Measurements from ENCODE around the gene VEGFD.

The VEGFD gene

GRCh38 chrX:15299941-15300851 lies 84.0 kb downstream of the VEGFD start:
- no peak for DNase-seq

DNA sequence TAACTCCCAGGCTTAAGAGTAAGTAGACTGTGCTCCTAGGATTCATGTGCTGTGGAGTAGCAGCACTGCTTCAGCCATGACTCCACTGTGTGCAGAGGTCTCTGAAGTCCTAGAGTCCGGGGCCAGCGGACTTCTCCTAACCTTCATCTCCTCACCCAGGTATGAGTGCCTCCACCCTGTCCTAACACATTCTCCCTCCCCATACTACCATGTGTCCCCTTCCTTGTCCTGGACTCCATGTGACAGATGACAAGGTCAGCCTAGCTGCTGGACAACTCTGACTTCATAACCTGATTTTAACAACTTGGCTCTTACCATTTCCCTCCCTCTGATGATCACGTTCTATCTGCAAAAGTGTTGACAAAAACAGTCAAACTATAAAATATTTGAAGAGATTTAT lies 85.4 kb downstream of the VEGFD start:
- DNase-seq, result no peak

DNA sequence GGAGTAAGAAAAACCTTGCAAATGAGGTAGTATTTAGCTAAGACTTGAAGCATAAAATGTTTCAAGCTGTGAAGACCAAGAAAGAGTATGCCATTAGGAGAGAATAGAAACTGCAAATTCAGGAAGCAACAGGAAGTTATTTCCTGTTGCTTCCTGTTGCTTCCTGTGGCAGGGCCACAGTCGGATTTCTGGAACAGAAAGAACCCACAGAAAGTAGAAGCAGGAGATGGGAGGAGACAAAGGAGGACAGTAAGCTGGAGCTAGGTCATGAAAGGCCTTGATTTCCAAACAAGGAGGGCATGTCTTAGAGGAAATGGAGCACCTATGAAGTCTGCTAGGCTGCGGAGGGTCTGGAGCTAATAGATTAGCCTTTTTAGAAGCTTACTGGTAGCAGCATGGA lies 86.0 kb downstream of the VEGFD start:
- DNase-seq, result no peak

Data from activated T-cell treated with anti-CD3 and anti-CD28 coated beads, Interleukin-2, amount 50 U/mL, for 1 hour (primary cell).